IMR-90 (cell line): ENCODE results near the gene AGO3. TPM values are rescaled to one million over a fixed set of nuclear protein-coding genes. Genes with fewer than 3 reads are reported as not detected.
A peak's percentile ranks its signal among the peaks of the same experiment; 100 is the strongest.

ENCODE experiments used
- ATAC-seq: fragments of 200-7000 bp; cut with Tn5 transposase; 2 replicates; pipeline ENCODE4 v1.9.1; 2020; ENCODE audit warnings: low read depth, mild to moderate bottlenecking, moderate library complexity
- BruUV-seq: library from RNA; stranded (reverse); fragments of 400-500 nt; replicated peaks from 2 replicates; lab custom pipeline; 2021; lab: Mats Ljungman, UMichigan
- CTCF ChIA-PET: fragments of 300-600 bp; formaldehyde crosslinking; extraction: SDS; loops from one replicate; lab custom pipeline; 2021; ENCODE audit warnings: antibody characterized with exemption; lab: Yijun Ruan, JAX
- POLR2A ChIA-PET: fragments of 300-600 bp; sonication (Branson Sonifier 250); formaldehyde crosslinking; loops from one replicate; lab custom pipeline; 2022; ENCODE audit warnings: antibody characterized with exemption; ENCODE audit not compliant: unreplicated experiment; lab: Charles Lee
- DNase-seq: peaks from one replicate; pipeline ENCODE4 v3.0.0; 2013
- H2AFZ ChIP-seq: replicated peaks from 2 replicates; pipeline ENCODE3; 2013; ENCODE audit warnings: low read length, mild to moderate bottlenecking; ENCODE audit not compliant: poor library complexity
- H2AK5ac ChIP-seq: 2 replicates; pipeline ENCODE4 v1.6.1; 2013; ENCODE audit warnings: low read depth, low read length, inconsistent platforms
- H2AK9ac ChIP-seq: replicated peaks from 2 replicates; pipeline ENCODE3; 2013; ENCODE audit warnings: mild to moderate bottlenecking, low read depth, low read length, moderate library complexity; ENCODE audit not compliant: poor library complexity
- H2BK120ac ChIP-seq: 2 replicates; pipeline ENCODE4 v1.6.1; 2013; ENCODE audit warnings: low read depth, low read length, inconsistent platforms
- H2BK15ac ChIP-seq: 3 replicates; pipeline ENCODE4 v1.6.1; 2013; ENCODE audit warnings: low read depth, low read length, inconsistent platforms
- H2BK20ac ChIP-seq: 2 replicates; pipeline ENCODE4 v1.6.1; 2013; ENCODE audit warnings: low read depth, mild to moderate bottlenecking, inconsistent platforms, low read length, moderate library complexity
- H2BK5ac ChIP-seq: 2 replicates; pipeline ENCODE4 v1.6.1; 2013; ENCODE audit warnings: mild to moderate bottlenecking, low read depth, low read length, inconsistent platforms; ENCODE audit not compliant: poor library complexity, severe bottlenecking
- H3K14ac ChIP-seq: replicated peaks from 2 replicates; pipeline ENCODE4 v1.6.1; 2013; ENCODE audit warnings: low read depth, low read length, inconsistent platforms
- H3K18ac ChIP-seq: 2 replicates; pipeline ENCODE4 v1.6.1; 2013; ENCODE audit warnings: low read depth, low read length, control low read depth
- H3K23ac ChIP-seq: 2 replicates; pipeline ENCODE4 v1.6.1; 2013; ENCODE audit warnings: low read depth, low read length, inconsistent platforms
- H3K27ac ChIP-seq: 2 replicates; pipeline ENCODE4 v1.5.1; 2013; ENCODE audit warnings: mild to moderate bottlenecking, control low read depth, low read length; ENCODE audit not compliant: insufficient read depth
- H3K27me3 ChIP-seq: 2 replicates; pipeline ENCODE4 v1.6.1; 2013; ENCODE audit warnings: low read length; ENCODE audit not compliant: control insufficient read depth, insufficient read depth
- H3K36me3 ChIP-seq: 2 replicates; pipeline ENCODE4 v1.6.1; 2013; ENCODE audit warnings: low read length, mixed read lengths; ENCODE audit not compliant: control insufficient read depth, insufficient read depth
- H3K4ac ChIP-seq: 2 replicates; pipeline ENCODE4 v1.6.1; 2013; ENCODE audit warnings: low read depth, low read length, inconsistent platforms
- H3K4me1 ChIP-seq: 2 replicates; pipeline ENCODE4 v1.6.1; 2013; ENCODE audit warnings: low read length, mixed read lengths; ENCODE audit not compliant: control insufficient read depth, insufficient read depth
- H3K4me2 ChIP-seq: 2 replicates; pipeline ENCODE4 v1.6.1; 2013; ENCODE audit warnings: low read depth, mild to moderate bottlenecking, control low read depth, low read length, moderate library complexity
- H3K4me3 ChIP-seq: 2 replicates; pipeline ENCODE4 v1.5.1; 2013; ENCODE audit warnings: low read depth, mild to moderate bottlenecking, control low read depth, low read length, moderate library complexity; ENCODE audit not compliant: insufficient read depth
- H3K56ac ChIP-seq: 2 replicates; pipeline ENCODE4 v1.6.1; 2013; ENCODE audit warnings: low read length, inconsistent platforms; ENCODE audit not compliant: insufficient read depth; ENCODE audit errors: extremely low read depth
- H3K79me1 ChIP-seq, 2 experiments: 2 replicates each; pipeline ENCODE4 v1.6.1; 2013; ENCODE audit warnings: low read length in 2 of 2, inconsistent platforms in 1 of 2, low read depth in 1 of 2
- H3K9ac ChIP-seq: 2 replicates; pipeline ENCODE4 v1.6.1; 2013; ENCODE audit warnings: low read depth, low read length, control low read depth
- H3K9me1 ChIP-seq: 2 replicates; pipeline ENCODE4 v1.6.1; 2013; ENCODE audit warnings: low read length, inconsistent platforms; ENCODE audit not compliant: insufficient read depth
- H3K9me3 ChIP-seq: 2 replicates; pipeline ENCODE4 v1.6.1; 2013; ENCODE audit warnings: low read length; ENCODE audit not compliant: control insufficient read depth, insufficient read depth
- H4K20me1 ChIP-seq: 2 replicates; pipeline ENCODE4 v1.6.1; 2013; ENCODE audit warnings: low read length, inconsistent platforms; ENCODE audit not compliant: insufficient read depth
- H4K5ac ChIP-seq: 2 replicates; pipeline ENCODE4 v1.6.1; 2013; ENCODE audit warnings: mild to moderate bottlenecking, low read depth, low read length, control low read depth
- H4K8ac ChIP-seq, 2 experiments: 2 replicates each; pipeline ENCODE4 v1.6.1; 2013; ENCODE audit warnings: low read depth in 2 of 2, low read length in 2 of 2, control low read depth in 1 of 2, inconsistent platforms in 1 of 2
- H4K91ac ChIP-seq: 2 replicates; pipeline ENCODE4 v1.6.1; 2013; ENCODE audit warnings: low read depth, low read length, inconsistent platforms; ENCODE audit not compliant: insufficient read depth
- CEBPB ChIP-seq: IDR thresholded peaks from 2 replicates; pipeline ENCODE4 v1.6.1; 2012; ENCODE audit warnings: low read depth, low read length, improper control_type of control experiment
- CHD1 ChIP-seq: IDR thresholded peaks from 2 replicates; pipeline ENCODE4 v1.6.1; 2012; ENCODE audit warnings: low read depth, low read length, improper control_type of control experiment
- MXI1 ChIP-seq: IDR thresholded peaks from 2 replicates; pipeline ENCODE4 v1.6.1; 2012; ENCODE audit warnings: low read depth, mild to moderate bottlenecking, low read length, moderate library complexity, borderline replicate concordance
- NFE2L2 ChIP-seq: fragments of 150-350 bp; IDR thresholded peaks from 2 replicates; pipeline ENCODE4 v1.6.1; 2016; ENCODE audit warnings: low read depth, mild to moderate bottlenecking, low read length
- RCOR1 ChIP-seq: IDR thresholded peaks from 2 replicates; pipeline ENCODE4 v1.6.1; 2012; ENCODE audit warnings: mild to moderate bottlenecking, low read length, improper control_type of control experiment; ENCODE audit not compliant: insufficient replicate concordance
- RFX5 ChIP-seq: IDR thresholded peaks from 2 replicates; pipeline ENCODE4 v1.8.0; 2012; ENCODE audit warnings: low read depth, mild to moderate bottlenecking, low read length, moderate library complexity
- SMC3 ChIP-seq: fragments of 150-350 bp; IDR thresholded peaks from 2 replicates; pipeline ENCODE4 v1.6.1; 2016; ENCODE audit warnings: low read depth, mild to moderate bottlenecking, antibody characterized with exemption, low read length, moderate library complexity
- WGBS, 2 experiments: methylation state at CpG; one replicate each; pipeline versions ENCODE4 v1.1.5 to v1.1.7; 2013; ENCODE audit warnings: missing lambda C conversion rate in 2 of 2; ENCODE audit not compliant: insufficient read length in 1 of 2; ENCODE audit errors: extremely low coverage in 2 of 2; 5-methylcytosine and 5-hydroxymethylcytosine counted together
- dilution Hi-C: fragments of 300-500 bp; cut with HindIII; formaldehyde crosslinking; loops from one replicate; pipeline ENCODE4 v1.14.3; 2018; ENCODE audit warnings: low sequenced_read_pairs; ENCODE audit not compliant: unreplicated experiment
- in situ Hi-C: fragments of 300-500 bp; cut with MboI; formaldehyde crosslinking; loops from 3 replicates; pipeline ENCODE4 v1.14.3; 2019; ENCODE audit warnings: low sequenced_read_pairs, inconsistent platforms, mixed read lengths
- intact Hi-C: fragments of 100-400 bp; cut with micrococcal nuclease; formaldehyde crosslinking; loops from 2 replicates; pipeline ENCODE4 v1.10.0; 2022
- polyA plus RNA-seq, 3 experiments: library from polyadenylated mRNA; depleted of rRNA; stranded (reverse); fragments of >200 nt; gene quantifications; 2 replicates each; pipeline ENCODE4 v1.2.3, GENCODE V29; 2012; ENCODE audit warnings: low replicate concordance in 1 of 3
- total RNA-seq: library from RNA; depleted of rRNA; stranded (reverse); fragments of >200 nt; gene quantifications from 2 replicates; pipeline ENCODE4 v1.2.3, GENCODE V29; 2012
- TF ChIP-seq, protein P1 (sequence below): fragments of 150-350 bp; IDR thresholded peaks from 2 replicates; pipeline ENCODE4 v1.6.1; 2016; ENCODE audit warnings: low read depth, mild to moderate bottlenecking, low read length, moderate library complexity, borderline replicate concordance

AGO3 gene
- total and polyA plus RNA-seq, 2 of the 4 experiments (the other 2 are of a cell fraction), result 8.9 to 25.6 TPM

DNA sequence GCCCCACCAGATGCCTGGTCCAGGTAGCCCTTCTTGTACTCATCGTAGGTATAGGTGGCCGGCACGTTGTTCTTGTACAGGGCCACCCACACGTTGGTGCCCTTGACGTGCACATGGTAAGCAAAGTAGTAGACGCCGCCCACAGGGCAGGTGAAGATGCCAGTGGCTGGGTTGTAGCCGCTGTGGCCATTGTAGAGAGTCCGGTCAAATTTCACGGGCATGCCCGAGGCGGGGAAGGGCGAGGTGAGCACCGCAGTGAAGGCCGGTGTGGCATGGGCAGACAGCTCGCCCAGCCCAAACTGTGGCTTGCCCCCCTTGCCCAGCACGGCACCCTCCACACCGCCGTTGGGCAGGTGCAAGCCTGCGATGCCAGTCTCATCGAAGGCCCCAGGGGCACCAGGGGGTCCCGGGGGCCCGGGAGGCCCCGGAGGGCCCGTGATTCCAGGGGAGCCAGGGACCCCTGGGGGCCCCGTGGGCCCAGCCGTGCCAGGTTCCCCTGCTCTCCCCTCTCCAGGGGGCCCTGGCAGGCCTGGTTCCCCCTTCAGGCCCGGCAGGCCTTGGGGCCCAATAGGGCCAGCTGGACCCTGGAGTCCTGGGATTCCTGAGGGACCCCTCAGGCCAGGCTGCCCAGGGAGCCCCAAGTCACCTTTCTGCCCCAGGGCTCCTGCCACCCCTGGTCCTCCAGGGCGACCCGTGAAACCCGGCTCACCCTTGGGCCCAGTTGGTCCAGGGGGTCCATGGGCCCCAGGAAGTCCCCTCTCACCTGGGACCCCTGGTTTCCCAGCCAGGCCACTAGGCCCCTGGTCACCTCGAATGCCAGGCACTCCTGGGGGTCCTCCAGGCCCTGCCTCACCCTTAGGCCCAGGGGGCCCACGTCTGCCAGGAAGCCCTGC is 167.0 kb downstream of the AGO3 start:
- Histone ChIP-seq H3K9me3 (no peaks in the 10 kb centered on the region), H4K20me1 (no peaks in the 10 kb centered on the region), H2AFZ (no peak overlapping the region), H3K4me1 (no peaks in the 10 kb centered on the region), H2AK5ac (no peak overlapping the region), H3K36me3 (peaks cover 21% of the 10 kb centered on the region), H3K27me3 (no peaks in the 10 kb centered on the region), H4K8ac (no peak overlapping the region), H2AK9ac (peak overlapping the region; percentile 76), H2BK120ac (no peak overlapping the region), H3K9ac (no peak overlapping the region), H3K4me2 (no peak overlapping the region), H3K14ac (no peak overlapping the region), H3K23ac (no peak overlapping the region), H3K4me3 (no peak overlapping the region), H2BK15ac (no peak overlapping the region), H3K9me1 (no peaks in the 10 kb centered on the region), H2BK20ac (no peak overlapping the region), H3K18ac (no peak overlapping the region), H4K5ac (no peak overlapping the region), H3K4ac (no peak overlapping the region), H3K56ac (no peak overlapping the region), H2BK5ac (no peak overlapping the region), H3K27ac (no peak overlapping the region), H4K91ac (no peak overlapping the region), H3K79me1 (peaks cover 4 to 5% of the 10 kb centered on the region in 2 experiments; a peak in 3 of 4 replicates)
- ATAC-seq, result no peak
- DNase-seq, result no peak
- BruUV-seq, result no TSS peak
- WGBS, 2 experiments, result 97% methylated on average over 13 of the region's 33 CpGs; no CpG with 5 or more reads in 1 of the 2 experiments
- intact Hi-C loops, result no loop called here
- ChIA-PET POLR2A (no interaction called here), CTCF (interaction anchor here (0.6 to 1.1 kb wide), 3 partner anchors 37 to 140 kb away, joined by 4 to 5 read pairs (median 4); no protein-coding TSS in a partner anchor)
- no peak for TF ChIP-seq MXI1
- TF ChIP-seq RCOR1, result no peak
- no peak for TF ChIP-seq CEBPB
- TF ChIP-seq RFX5, result no peak
- TF ChIP-seq SMC3, result no peak
- TF ChIP-seq CHD1, result no peak
- no peak for TF ChIP-seq NFE2L2
- TF ChIP-seq, protein P1, sequence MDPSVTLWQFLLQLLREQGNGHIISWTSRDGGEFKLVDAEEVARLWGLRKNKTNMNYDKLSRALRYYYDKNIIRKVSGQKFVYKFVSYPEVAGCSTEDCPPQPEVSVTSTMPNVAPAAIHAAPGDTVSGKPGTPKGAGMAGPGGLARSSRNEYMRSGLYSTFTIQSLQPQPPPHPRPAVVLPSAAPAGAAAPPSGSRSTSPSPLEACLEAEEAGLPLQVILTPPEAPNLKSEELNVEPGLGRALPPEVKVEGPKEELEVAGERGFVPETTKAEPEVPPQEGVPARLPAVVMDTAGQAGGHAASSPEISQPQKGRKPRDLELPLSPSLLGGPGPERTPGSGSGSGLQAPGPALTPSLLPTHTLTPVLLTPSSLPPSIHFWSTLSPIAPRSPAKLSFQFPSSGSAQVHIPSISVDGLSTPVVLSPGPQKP, result no peak
- dilution Hi-C loops, result no loop called here
- in situ Hi-C loops, result no loop called here
